HCT116 (cell line): Measurements from ENCODE around the gene DACT3. TPM values are rescaled to one million over a fixed set of nuclear protein-coding genes. Genes with fewer than 3 reads are reported as not detected.

Experiments
- ATAC-seq: fragments of 200-7000 bp; cut with Tn5 transposase; 2 replicates; pipeline ENCODE4 v1.9.1; 2020; ENCODE audit warnings: mild to moderate bottlenecking, moderate library complexity
- BruUV-seq: library from RNA; stranded (reverse); fragments of 400-500 nt; replicated peaks from 2 replicates; lab custom pipeline; 2021; lab: Mats Ljungman, UMichigan
- CTCF ChIA-PET: fragments of 300-600 bp; sonication (Branson Sonifier 250); formaldehyde crosslinking; loops from one replicate; lab custom pipeline; 2021; ENCODE audit warnings: antibody characterized with exemption; lab: Charles Lee
- POLR2A ChIA-PET: fragments of 300-600, 350-600 bp; sonication (Branson Sonifier 250); formaldehyde crosslinking; loops from one replicate; lab custom pipeline; 2021; ENCODE audit warnings: antibody characterized with exemption; lab: Charles Lee
- RAD21 ChIA-PET, 2 experiments: fragments of 300-600 bp; sonication (Branson Sonifier 250); formaldehyde crosslinking; loops; one replicate each; lab custom pipeline; 2023; ENCODE audit warnings: low total read pairs in 2 of 2; ENCODE audit not compliant: uncharacterized antibody in 2 of 2, unreplicated experiment in 2 of 2, low non-redundant PET in 1 of 2; lab: Charles Lee
- DNase-seq: peaks from one replicate; pipeline ENCODE4 v3.0.0-alpha.2; 2010; ENCODE audit warnings: low read depth, low spot score
- H2AFZ ChIP-seq: fragments of 200-600 bp; shearing (Covaris generic), sonication (generic); 2 replicates; pipeline ENCODE4 v1.6.1; 2017; ENCODE audit warnings: low read depth, mixed run types, mixed read lengths, antibody characterized with exemption, low read length; ENCODE audit not compliant: poor library complexity, severe bottlenecking
- H3K27ac ChIP-seq: 2 replicates; pipeline ENCODE4 v1.5.1; 2012; ENCODE audit warnings: low read depth, low read length
- H3K27me3 ChIP-seq: fragments of 200-600 bp; sonication (generic); 2 replicates; pipeline ENCODE4 v1.6.1; 2016; ENCODE audit warnings: mixed run types, low read length, mixed read lengths; ENCODE audit not compliant: insufficient read depth
- H3K36me3 ChIP-seq, 2 experiments: fragments of 200-500 bp in 1 of 2; fragments of 200-600 bp in 1 of 2; sonication (Bioruptor generic) in 1 of 2; sonication (generic) in 1 of 2; 2 replicates each; pipeline versions ENCODE4 v1.5.1 to v1.6.1; 2014 to 2016; ENCODE audit warnings: low read length in 2 of 2, inconsistent platforms in 1 of 2, mixed read lengths in 1 of 2, mixed run types in 1 of 2; ENCODE audit not compliant: insufficient read depth in 2 of 2, control insufficient read depth in 1 of 2
- H3K4me1 ChIP-seq, 2 experiments: fragments of 200-600 bp in 1 of 2; sonication (generic) in 1 of 2; 2 replicates each; pipeline versions ENCODE4 v1.5.1 to v1.6.1; 2012 to 2017; ENCODE audit warnings: low read length in 2 of 2, inconsistent platforms in 1 of 2, mild to moderate bottlenecking in 1 of 2, mixed read lengths in 1 of 2, mixed run types in 1 of 2, moderate library complexity in 1 of 2; ENCODE audit not compliant: insufficient read depth in 2 of 2, control insufficient read depth in 1 of 2
- H3K4me2 ChIP-seq: fragments of 200-600 bp; sonication (generic); 2 replicates; pipeline ENCODE4 v1.6.1; 2017; ENCODE audit warnings: mixed run types, low read length, mixed read lengths
- H3K4me3 ChIP-seq, 2 experiments: fragments of 200-600 bp in 1 of 2; sonication (generic) in 1 of 2; replicated peaks in 1 of 2; 2 replicates each; pipeline ENCODE4 v1.5.1; 2011 to 2016; ENCODE audit warnings: low read length in 2 of 2, control low read depth in 1 of 2, low read depth in 1 of 2, mild to moderate bottlenecking in 1 of 2, mixed read lengths in 1 of 2, mixed run types in 1 of 2
- H3K79me2 ChIP-seq: fragments of 200-600 bp; sonication (generic); 2 replicates; pipeline ENCODE4 v1.6.1; 2017; ENCODE audit warnings: mild to moderate bottlenecking, mixed run types, low read length, moderate library complexity, mixed read lengths; ENCODE audit not compliant: insufficient read depth
- H3K9ac ChIP-seq: fragments of 200-600 bp; sonication (generic); 2 replicates; pipeline ENCODE4 v1.6.1; 2016; ENCODE audit warnings: low read length, mixed read lengths
- H3K9me2 ChIP-seq: fragments of 200-600 bp; sonication (generic), shearing (Covaris generic); 2 replicates; pipeline ENCODE4 v1.6.1; 2017; ENCODE audit warnings: mixed run types, mild to moderate bottlenecking, moderate library complexity; ENCODE audit not compliant: insufficient read depth
- H3K9me3 ChIP-seq, 2 experiments: fragments of 200-500 bp in 1 of 2; fragments of 200-600 bp in 1 of 2; sonication (Bioruptor generic) in 1 of 2; sonication (generic) in 1 of 2; 2 replicates each; pipeline ENCODE4 v1.6.1; 2014 to 2017; ENCODE audit warnings: low read length in 2 of 2, mixed read lengths in 2 of 2, inconsistent platforms in 1 of 2, low read depth in 1 of 2, mild to moderate bottlenecking in 1 of 2, mixed run types in 1 of 2, moderate library complexity in 1 of 2; ENCODE audit not compliant: control insufficient read depth in 1 of 2, insufficient read depth in 1 of 2
- H4K20me1 ChIP-seq: fragments of 200-600 bp; sonication (generic), shearing (Covaris generic); 2 replicates; pipeline ENCODE4 v1.6.1; 2017; ENCODE audit warnings: mixed run types, mild to moderate bottlenecking, moderate library complexity; ENCODE audit not compliant: insufficient read depth
- CBX3 ChIP-seq: IDR thresholded peaks from 2 replicates; pipeline ENCODE4 v1.6.1; 2012; ENCODE audit warnings: low read depth
- CEBPB ChIP-seq: IDR thresholded peaks from 2 replicates; pipeline ENCODE4 v1.6.1; 2012; ENCODE audit warnings: low read depth
- EGR1 ChIP-seq: IDR thresholded peaks from 2 replicates; pipeline ENCODE4 v1.6.1; 2012; ENCODE audit warnings: low read depth
- ELF1 ChIP-seq: IDR thresholded peaks from 2 replicates; pipeline ENCODE4 v1.6.1; 2012; ENCODE audit warnings: low read depth, borderline replicate concordance
- POLR2AphosphoS5 ChIP-seq: IDR thresholded peaks from 2 replicates; pipeline ENCODE4 v1.6.1; 2011; ENCODE audit warnings: mild to moderate bottlenecking, low read depth, low read length, moderate library complexity
- SIN3A ChIP-seq: IDR thresholded peaks from 2 replicates; pipeline ENCODE4 v1.6.1; 2012; ENCODE audit warnings: low read depth
- SP1 ChIP-seq: IDR thresholded peaks from 2 replicates; pipeline ENCODE4 v1.6.1; 2012; ENCODE audit warnings: low read depth
- SRF ChIP-seq: IDR thresholded peaks from 2 replicates; pipeline ENCODE4 v1.6.1; 2012; ENCODE audit warnings: low read depth
- intact Hi-C: fragments of 100-400 bp; cut with micrococcal nuclease; formaldehyde crosslinking; loops from 2 replicates; pipeline ENCODE4 v1.10.0; 2022
- total RNA-seq: library from RNA; stranded (reverse); gene quantifications from one replicate; pipeline ENCODE4 v1.2.1, GENCODE V29; 2021; ENCODE audit not compliant: unreplicated experiment
- TF ChIP-seq, protein P1 (sequence below): IDR thresholded peaks from 2 replicates; pipeline ENCODE4 v1.6.1; 2012
- TF ChIP-seq, protein P2 (sequence below), 3 experiments: fragments of 200-600 bp in 1 of 3; sonication (generic) in 1 of 3; IDR thresholded peaks in 2 of 3; conservative IDR thresholded peaks in 1 of 3; 2 replicates each; pipeline ENCODE4 v1.5.1; 2012 to 2017; ENCODE audit warnings: low read depth in 2 of 3, low read length in 2 of 3, antibody characterized with exemption in 1 of 3, borderline replicate concordance in 1 of 3, control low read depth in 1 of 3, mild to moderate bottlenecking in 1 of 3, mixed read lengths in 1 of 3, mixed run types in 1 of 3, moderate library complexity in 1 of 3; ENCODE audit not compliant: insufficient read depth in 1 of 3
- TF ChIP-seq, protein P3 (sequence below): IDR thresholded peaks from 2 replicates; pipeline ENCODE4 v1.6.1; 2012
- TF ChIP-seq, protein P4 (sequence below): IDR thresholded peaks from 2 replicates; pipeline ENCODE4 v1.6.1; 2012; ENCODE audit warnings: low read depth

DACT3 gene
- total RNA-seq, 1 experiment from 2014 or later, result 2.0 TPM

DNA sequence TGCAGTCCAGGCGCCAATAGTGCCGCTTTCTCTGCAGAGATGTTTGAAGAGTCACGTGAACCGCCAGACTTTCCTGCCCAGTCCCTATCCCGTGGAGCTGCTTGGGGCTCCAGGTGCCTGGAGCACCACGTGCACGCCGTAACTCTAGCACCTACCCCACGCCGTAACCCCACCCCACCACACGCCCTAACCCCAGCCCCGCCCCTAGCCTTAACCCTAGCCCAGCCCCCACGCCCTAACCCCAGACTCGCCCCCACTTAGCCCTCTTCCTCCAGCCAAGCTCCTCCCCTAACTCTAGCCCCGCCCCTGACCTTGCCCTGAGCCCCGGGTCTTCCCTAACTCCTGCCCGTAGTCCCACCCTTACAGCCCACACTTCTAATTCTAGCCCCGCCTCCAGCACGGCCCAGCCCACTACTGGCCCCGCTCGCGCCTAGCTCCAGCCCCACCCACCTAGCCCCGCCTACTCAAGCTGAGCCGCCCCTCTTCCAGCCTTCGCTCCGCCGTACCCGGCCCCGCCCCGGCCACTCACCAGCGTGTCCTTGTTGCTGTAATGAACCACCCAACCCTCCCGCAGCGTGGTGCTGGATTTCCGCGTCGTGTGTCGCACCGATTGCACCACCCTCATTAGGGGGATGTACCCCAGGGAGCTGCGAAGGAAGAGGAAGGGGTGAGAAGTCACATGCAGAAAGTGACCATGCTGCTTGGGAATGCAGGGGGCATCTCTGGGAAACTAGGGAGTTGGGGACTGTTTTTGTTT, 36.4 kb upstream of the DACT3 start:
- intact Hi-C loops, result no loop called here
- CTCF ChIA-PET, result interaction anchor here (1.2 to 1.3 kb wide), 3 partner anchors 13 to 160 kb away, joined by 3 to 9 read pairs (median 5); partner anchors contain the start of gene DACT3
- Histone ChIP-seq H3K9me2 (no peaks in the 10 kb centered on the region), H3K27ac (peak overlapping the region; percentile 73), H3K36me3 (peaks cover 40% of the 10 kb centered on the region in 2 experiments), H2AFZ (no peak overlapping the region), H3K4me1 (peaks cover 10 to 33% of the 10 kb centered on the region in 2 experiments), H3K79me2 (peaks cover 8% of the 10 kb centered on the region; the same call in 1 of the 2 replicates), H3K9ac (peak overlapping the region; percentile 51), H4K20me1 (peaks cover 3% of the 10 kb centered on the region; the same call in 1 of the 2 replicates), H3K9me3 (no peaks in the 10 kb centered on the region), H3K27me3 (no peaks in the 10 kb centered on the region), H3K4me2 (peak overlapping the region; percentile 80), H3K4me3 (peak overlapping the region; percentile 11 to 37)
- POLR2A ChIA-PET, result interaction anchor here (0.8 to 1.6 kb wide), 4 partner anchors 14 to 97 kb away, joined by 3 to 11 read pairs (median 6); partner anchors contain the start of gene DACT3
- no TSS peak for BruUV-seq
- ATAC-seq (peak; percentile 96), DNase-seq (peak; percentile 80)
- TF ChIP-seq, protein P1, sequence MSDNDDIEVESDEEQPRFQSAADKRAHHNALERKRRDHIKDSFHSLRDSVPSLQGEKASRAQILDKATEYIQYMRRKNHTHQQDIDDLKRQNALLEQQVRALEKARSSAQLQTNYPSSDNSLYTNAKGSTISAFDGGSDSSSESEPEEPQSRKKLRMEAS, result peak; percentile 76
- TF ChIP-seq POLR2AphosphoS5 (0 out of 2 replicates have a peak, but pooled peaks have one; percentile 21), SP1 (peak; percentile 7; the same call in 1 of the 2 replicates), EGR1 (no peak)
- RAD21 ChIA-PET, result interaction anchor here in 1 of 2 experiments (0.8 kb wide), 1 partner anchor 97 kb away, joined by 8 read pairs; no protein-coding TSS in a partner anchor

DNA sequence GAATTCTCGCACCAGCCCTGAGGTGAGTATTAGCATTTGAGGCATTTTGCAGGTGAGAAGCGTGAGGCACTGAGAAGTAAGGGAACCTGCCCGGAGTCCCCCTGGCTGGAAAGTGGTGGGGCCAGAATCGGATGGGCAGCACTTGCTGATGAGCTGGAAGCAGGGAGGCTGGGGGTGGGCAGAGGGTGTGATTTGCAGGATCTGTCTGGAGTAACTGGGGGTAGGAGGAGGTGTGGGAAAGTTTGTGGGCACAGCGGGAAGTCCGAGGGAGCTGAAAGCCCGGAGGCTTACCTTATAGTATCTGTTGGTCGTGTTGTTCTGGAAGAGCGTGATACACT, 35.9 kb upstream of the DACT3 start:
- BruUV-seq, result TSS peak; percentile 55
- intact Hi-C loops, result no loop called here
- no peak for TF ChIP-seq CBX3
- TF ChIP-seq, protein P2, sequence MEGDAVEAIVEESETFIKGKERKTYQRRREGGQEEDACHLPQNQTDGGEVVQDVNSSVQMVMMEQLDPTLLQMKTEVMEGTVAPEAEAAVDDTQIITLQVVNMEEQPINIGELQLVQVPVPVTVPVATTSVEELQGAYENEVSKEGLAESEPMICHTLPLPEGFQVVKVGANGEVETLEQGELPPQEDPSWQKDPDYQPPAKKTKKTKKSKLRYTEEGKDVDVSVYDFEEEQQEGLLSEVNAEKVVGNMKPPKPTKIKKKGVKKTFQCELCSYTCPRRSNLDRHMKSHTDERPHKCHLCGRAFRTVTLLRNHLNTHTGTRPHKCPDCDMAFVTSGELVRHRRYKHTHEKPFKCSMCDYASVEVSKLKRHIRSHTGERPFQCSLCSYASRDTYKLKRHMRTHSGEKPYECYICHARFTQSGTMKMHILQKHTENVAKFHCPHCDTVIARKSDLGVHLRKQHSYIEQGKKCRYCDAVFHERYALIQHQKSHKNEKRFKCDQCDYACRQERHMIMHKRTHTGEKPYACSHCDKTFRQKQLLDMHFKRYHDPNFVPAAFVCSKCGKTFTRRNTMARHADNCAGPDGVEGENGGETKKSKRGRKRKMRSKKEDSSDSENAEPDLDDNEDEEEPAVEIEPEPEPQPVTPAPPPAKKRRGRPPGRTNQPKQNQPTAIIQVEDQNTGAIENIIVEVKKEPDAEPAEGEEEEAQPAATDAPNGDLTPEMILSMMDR (IDR thresholded peaks at IDR 0.05 in 2 of 3, conservative IDR thresholded peaks at IDR 0.05 in 1 of 3; ENCODE audit: borderline replicate concordance in 1 of 3, insufficient read depth in 1 of 3, low read depth in 2 of 3, low read length in 2 of 3), result no peak
- TF ChIP-seq, protein P3, sequence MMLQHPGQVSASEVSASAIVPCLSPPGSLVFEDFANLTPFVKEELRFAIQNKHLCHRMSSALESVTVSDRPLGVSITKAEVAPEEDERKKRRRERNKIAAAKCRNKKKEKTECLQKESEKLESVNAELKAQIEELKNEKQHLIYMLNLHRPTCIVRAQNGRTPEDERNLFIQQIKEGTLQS, result no peak
- TF ChIP-seq, protein P4, sequence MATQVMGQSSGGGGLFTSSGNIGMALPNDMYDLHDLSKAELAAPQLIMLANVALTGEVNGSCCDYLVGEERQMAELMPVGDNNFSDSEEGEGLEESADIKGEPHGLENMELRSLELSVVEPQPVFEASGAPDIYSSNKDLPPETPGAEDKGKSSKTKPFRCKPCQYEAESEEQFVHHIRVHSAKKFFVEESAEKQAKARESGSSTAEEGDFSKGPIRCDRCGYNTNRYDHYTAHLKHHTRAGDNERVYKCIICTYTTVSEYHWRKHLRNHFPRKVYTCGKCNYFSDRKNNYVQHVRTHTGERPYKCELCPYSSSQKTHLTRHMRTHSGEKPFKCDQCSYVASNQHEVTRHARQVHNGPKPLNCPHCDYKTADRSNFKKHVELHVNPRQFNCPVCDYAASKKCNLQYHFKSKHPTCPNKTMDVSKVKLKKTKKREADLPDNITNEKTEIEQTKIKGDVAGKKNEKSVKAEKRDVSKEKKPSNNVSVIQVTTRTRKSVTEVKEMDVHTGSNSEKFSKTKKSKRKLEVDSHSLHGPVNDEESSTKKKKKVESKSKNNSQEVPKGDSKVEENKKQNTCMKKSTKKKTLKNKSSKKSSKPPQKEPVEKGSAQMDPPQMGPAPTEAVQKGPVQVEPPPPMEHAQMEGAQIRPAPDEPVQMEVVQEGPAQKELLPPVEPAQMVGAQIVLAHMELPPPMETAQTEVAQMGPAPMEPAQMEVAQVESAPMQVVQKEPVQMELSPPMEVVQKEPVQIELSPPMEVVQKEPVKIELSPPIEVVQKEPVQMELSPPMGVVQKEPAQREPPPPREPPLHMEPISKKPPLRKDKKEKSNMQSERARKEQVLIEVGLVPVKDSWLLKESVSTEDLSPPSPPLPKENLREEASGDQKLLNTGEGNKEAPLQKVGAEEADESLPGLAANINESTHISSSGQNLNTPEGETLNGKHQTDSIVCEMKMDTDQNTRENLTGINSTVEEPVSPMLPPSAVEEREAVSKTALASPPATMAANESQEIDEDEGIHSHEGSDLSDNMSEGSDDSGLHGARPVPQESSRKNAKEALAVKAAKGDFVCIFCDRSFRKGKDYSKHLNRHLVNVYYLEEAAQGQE, result no peak
- TF ChIP-seq SRF, result no peak
- TF ChIP-seq CEBPB, result no peak
- TF ChIP-seq ELF1, result no peak
- TF ChIP-seq, protein P1, result no peak
- TF ChIP-seq SIN3A, result no peak

More for the DNA sequence above, 35.9 kb upstream of the DACT3 start:
- ChIA-PET CTCF (interaction anchor here (1.2 to 1.3 kb wide), 3 partner anchors 14 to 160 kb away, joined by 3 to 9 read pairs (median 5); partner anchors contain the start of gene DACT3), RAD21 (no interaction called here), POLR2A (interaction anchor here (0.8 to 1.6 kb wide), 3 partner anchors 17 to 96 kb away, joined by 3 to 11 read pairs (median 8); partner anchors contain the start of gene DACT3)
- Histone ChIP-seq H3K9me2 (no peaks in the 10 kb centered on the region), H3K4me3 (peak overlapping the region; percentile 11 to 37), H3K36me3 (peaks cover 39 to 42% of the 10 kb centered on the region in 2 experiments), H3K27me3 (no peaks in the 10 kb centered on the region), H3K4me1 (peaks cover 10 to 33% of the 10 kb centered on the region in 2 experiments), H3K79me2 (peaks cover 8% of the 10 kb centered on the region; the same call in 1 of the 2 replicates), H2AFZ (no peak overlapping the region), H3K9me3 (no peaks in the 10 kb centered on the region), H4K20me1 (peaks cover 3% of the 10 kb centered on the region; the same call in 1 of the 2 replicates), H3K9ac (peak overlapping the region; percentile 51), H3K27ac (peak overlapping the region; percentile 73), H3K4me2 (peak overlapping the region; percentile 80)
- ATAC-seq (no peak), DNase-seq (no peak)
